Right lobe of liver (tissue), 6 donors: ENCODE measurements around the gene MED22. TPM values are rescaled to one million over a fixed set of nuclear protein-coding genes. Genes with fewer than 3 reads are reported as not detected.

ENCODE experiments used
- ATAC-seq, 4 donors: fragments of 200-7000 bp; cut with Tn5 transposase; one replicate each; pipeline ENCODE4 v1.9.1; 2020; ENCODE audit warnings: mild to moderate bottlenecking in 4 of 4, moderate library complexity in 4 of 4
- DNase-seq, 3 donors: peaks; one replicate each; pipeline ENCODE4 v3.0.0-alpha.2; 2020
- H3K27ac ChIP-seq, 3 donors: fragments of 200-600 bp; one replicate each; pipeline ENCODE4 v1.8.0; 2022
- H3K27me3 ChIP-seq, 2 donors: fragments of 200-600 bp; one replicate each; pipeline ENCODE4 v1.8.0; 2022
- H3K36me3 ChIP-seq, 4 donors: fragments of 200-600 bp; sonication (generic) in 1 of 4; one replicate each; pipeline versions ENCODE4 v1.5.1 to v1.8.0; 2017 to 2022; ENCODE audit warnings: control low read depth in 1 of 4
- H3K4me1 ChIP-seq, 4 donors: fragments of 200-600 bp; sonication (generic) in 1 of 4; one replicate each; pipeline versions ENCODE4 v1.5.1 to v1.8.0; 2017 to 2022; ENCODE audit warnings: control low read depth in 1 of 4
- H3K4me3 ChIP-seq, 3 donors: fragments of 200-600 bp; one replicate each; pipeline ENCODE4 v1.8.0; 2022
- H3K9me3 ChIP-seq, 4 donors: fragments of 200-600 bp; sonication (generic) in 1 of 4; one replicate each; pipeline versions ENCODE4 v1.5.1 to v1.8.0; 2017 to 2022; ENCODE audit warnings: control low read depth in 1 of 4
- CTCF ChIP-seq, 4 donors: fragments of 200-600 bp in 3 of 4; fragments of 450-650 bp in 1 of 4; IDR thresholded peaks; one replicate each; pipeline versions ENCODE4 v1.5.1 to v1.8.0; 2016 to 2022; ENCODE audit warnings: antibody characterized with exemption in 4 of 4, mild to moderate bottlenecking in 2 of 4
- POLR2A ChIP-seq: fragments of 450-650 bp; IDR thresholded peaks from one replicate; pipeline ENCODE4 v1.6.1; 2017; ENCODE audit warnings: antibody characterized with exemption, mild to moderate bottlenecking
- WGBS: methylation state at CpG from one replicate; pipeline ENCODE4 v1.1.6; 2018; ENCODE audit warnings: low coverage, low lambda C conversion rate; ENCODE audit not compliant: insufficient coverage; ENCODE audit errors: missing lambda C conversion rate; 5-methylcytosine and 5-hydroxymethylcytosine counted together
- intact Hi-C, 2 donors: fragments of 100-400 bp; cut with DNase I; formaldehyde crosslinking; loops; one replicate each; pipeline versions ENCODE4 v1.11.2 to v1.14.1; 2022
- total RNA-seq, 6 experiments: library from RNA; depleted of rRNA in 2 of 6; stranded (reverse); fragments of >200 nt in 2 of 6; fragmentation: NEBNext Ultra II Directional in 3 of 6; extraction: Animal tissue kit (Norgen Biotek cat#: 25700) in 3 of 6; gene quantifications; one replicate each; pipeline versions ENCODE4 v1.1.0 to v1.2.4, GENCODE V29; 2016 to 2023
- donor health status: DM: no; HTN: yes; CAD: no.
- donor health status: DM: no; HTN: no; CAD: no.
- donor health status: DM: no; HTN: no; CAD: no.
- donor health status: DM: no; HTN: yes; CAD: no.
- donor health status: DM: no; HTN: yes; CAD: no.

MED22 gene
- total RNA-seq, 6 experiments from 2014 or later = 5.9 to 14.5 (median 8.1) TPM

- Histone ChIP-seq H3K27me3 (no peaks in the 10 kb centered on the region), H3K27ac (no peak overlapping the region), H3K9me3 (no peaks in the 10 kb centered on the region), H3K4me1 (no peaks in the 10 kb centered on the region), H3K4me3 (no peak overlapping the region), H3K36me3 (no peaks in the 10 kb centered on the region)
- intact Hi-C loops = loop anchor here in 1 of 2 donors (10.0 kb wide), 1 partner anchor 54 kb away; the partner anchor contains the start of gene SURF6
- DNase-seq (no peak), ATAC-seq (no peak)
- TF ChIP-seq CTCF (IDR thresholded peaks at IDR 0.05) (no peak), POLR2A (no peak)
- no CpG with 5 or more reads among the region's 12 CpGs for WGBS
Observed at GRCh38 chr9:133389025-133389557, 41.2 kb upstream of the MED22 start.

DNA sequence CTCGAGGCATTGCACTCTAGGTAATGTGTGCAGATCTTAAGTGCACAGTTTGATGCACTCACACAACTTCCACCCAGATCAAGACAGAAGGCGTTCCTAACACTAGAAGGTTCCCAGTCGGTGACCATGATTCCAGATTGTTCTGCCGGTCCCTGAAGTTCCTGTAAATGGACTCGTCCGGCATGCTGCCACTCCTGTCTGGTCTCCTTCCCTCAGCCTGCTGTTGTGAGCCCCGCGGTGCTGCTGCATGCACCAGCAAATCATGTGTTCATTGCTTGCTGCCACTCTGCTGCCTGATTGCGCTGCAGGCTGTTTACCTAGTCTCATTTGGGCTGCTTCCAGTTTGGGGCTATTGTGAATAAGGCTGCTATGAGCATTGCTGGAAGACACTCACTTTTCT is 39.7 kb upstream of the MED22 start:
- Histone ChIP-seq H3K27ac (no peak overlapping the region), H3K27me3 (no peaks in the 10 kb centered on the region), H3K4me3 (no peak overlapping the region), H3K9me3 (no peaks in the 10 kb centered on the region), H3K36me3 (no peaks in the 10 kb centered on the region), H3K4me1 (no peaks in the 10 kb centered on the region)
- ATAC-seq (no peak), DNase-seq (no peak)
- intact Hi-C loops = loop anchor here in 1 of 2 donors (10.0 kb wide), 1 partner anchor 53 kb away; the partner anchor contains the start of gene SURF6
- TF ChIP-seq CTCF (IDR thresholded peaks at IDR 0.05) (no peak), POLR2A (no peak)
- WGBS = 87% methylated on average over 9 of the region's 9 CpGs

GRCh38 chr9:133386338-133386737 is 38.4 kb upstream of the MED22 start:
- intact Hi-C loops = loop anchor here in 1 of 2 donors (10.0 kb wide), 1 partner anchor 52 kb away; the partner anchor contains the start of gene SURF6
- Histone ChIP-seq H3K36me3 (no peaks in the 10 kb centered on the region), H3K9me3 (no peaks in the 10 kb centered on the region), H3K4me3 (no peak overlapping the region), H3K27me3 (no peaks in the 10 kb centered on the region), H3K4me1 (no peaks in the 10 kb centered on the region), H3K27ac (no peak overlapping the region)
- WGBS = no CpG with 5 or more reads among the region's 13 CpGs
- ATAC-seq (no peak), DNase-seq (no peak)
- TF ChIP-seq POLR2A (no peak), CTCF (IDR thresholded peaks at IDR 0.05) (no peak)

DNA sequence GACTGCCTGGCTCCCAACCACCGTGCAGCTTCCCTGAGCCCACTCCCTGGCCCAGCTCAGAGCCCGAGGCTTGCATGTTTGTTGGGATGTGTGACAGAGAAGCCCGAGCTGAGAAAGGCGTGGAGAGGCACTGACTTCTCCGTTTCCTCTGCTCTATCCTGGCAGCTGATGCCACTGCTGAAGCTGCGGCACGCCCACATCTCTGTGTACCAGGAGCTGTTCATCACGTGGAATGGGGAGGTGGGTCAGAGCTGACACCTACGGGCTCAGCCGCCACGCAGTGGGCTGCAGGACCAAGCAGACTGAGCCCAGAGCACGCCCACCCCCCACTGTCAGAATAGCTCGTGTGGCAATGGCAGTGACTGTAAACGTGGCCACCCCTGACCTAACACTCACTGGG is 37.5 kb upstream of the MED22 start:
- intact Hi-C loops = loop anchor here in 1 of 2 donors (10.0 kb wide), 1 partner anchor 51 kb away; the partner anchor contains the start of gene SURF6
- Histone ChIP-seq H3K27me3 (no peaks in the 10 kb centered on the region), H3K9me3 (no peaks in the 10 kb centered on the region), H3K36me3 (no peaks in the 10 kb centered on the region), H3K27ac (no peak overlapping the region), H3K4me3 (no peak overlapping the region), H3K4me1 (no peaks in the 10 kb centered on the region)
- DNase-seq (no peak), ATAC-seq (no peak)
- TF ChIP-seq POLR2A (no peak), CTCF (IDR thresholded peaks at IDR 0.05) (no peak)
- WGBS = no CpG with 5 or more reads among the region's 14 CpGs
